EH (cell line): ENCODE data around the gene IGF2R.

Experiments used
- DNase-seq: peaks from one replicate; pipeline ENCODE4 v3.0.0-alpha.2; 2015; ENCODE audit warnings: low read depth

IGF2R gene

DNA sequence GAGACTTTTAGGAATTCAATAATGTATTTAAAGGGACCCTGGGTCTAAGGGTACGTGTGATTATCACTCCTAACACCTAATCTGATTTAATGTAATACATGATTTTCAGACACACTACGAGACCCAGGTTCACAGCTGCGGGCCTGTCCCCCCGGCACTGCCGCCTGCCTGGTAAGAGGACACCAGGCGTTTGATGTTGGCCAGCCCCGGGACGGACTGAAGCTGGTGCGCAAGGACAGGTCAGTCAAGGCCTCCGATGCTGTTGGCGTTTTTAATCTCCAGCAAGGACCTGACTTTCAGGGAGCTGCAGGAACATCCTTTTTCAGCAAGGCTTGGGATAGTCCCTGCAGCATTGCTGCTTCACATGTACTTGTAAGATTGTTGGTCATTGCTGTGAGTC, 58.2 kb downstream of the IGF2R start:
- no peak for DNase-seq

DNA sequence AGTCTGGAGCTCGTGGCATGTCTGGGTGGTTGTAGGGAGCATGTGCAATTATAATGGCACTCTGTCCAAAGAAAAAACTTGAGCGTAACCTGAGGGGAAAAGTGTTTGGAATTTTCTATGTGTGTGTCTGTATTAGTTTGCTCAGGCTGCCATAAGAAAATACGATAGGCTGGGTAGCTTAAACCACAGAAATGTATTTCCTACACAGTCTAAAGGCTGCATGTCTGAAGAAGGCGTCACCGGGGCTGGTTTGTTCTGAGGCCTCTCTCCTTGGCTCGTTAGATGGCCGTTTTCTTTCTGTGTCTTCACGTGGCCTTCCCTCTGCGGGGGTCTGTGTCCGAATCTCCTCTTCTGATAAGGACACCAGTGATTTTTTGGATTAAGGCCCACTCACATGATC, 59.0 kb downstream of the IGF2R start:
- DNase-seq, result peak; percentile 30

DNA sequence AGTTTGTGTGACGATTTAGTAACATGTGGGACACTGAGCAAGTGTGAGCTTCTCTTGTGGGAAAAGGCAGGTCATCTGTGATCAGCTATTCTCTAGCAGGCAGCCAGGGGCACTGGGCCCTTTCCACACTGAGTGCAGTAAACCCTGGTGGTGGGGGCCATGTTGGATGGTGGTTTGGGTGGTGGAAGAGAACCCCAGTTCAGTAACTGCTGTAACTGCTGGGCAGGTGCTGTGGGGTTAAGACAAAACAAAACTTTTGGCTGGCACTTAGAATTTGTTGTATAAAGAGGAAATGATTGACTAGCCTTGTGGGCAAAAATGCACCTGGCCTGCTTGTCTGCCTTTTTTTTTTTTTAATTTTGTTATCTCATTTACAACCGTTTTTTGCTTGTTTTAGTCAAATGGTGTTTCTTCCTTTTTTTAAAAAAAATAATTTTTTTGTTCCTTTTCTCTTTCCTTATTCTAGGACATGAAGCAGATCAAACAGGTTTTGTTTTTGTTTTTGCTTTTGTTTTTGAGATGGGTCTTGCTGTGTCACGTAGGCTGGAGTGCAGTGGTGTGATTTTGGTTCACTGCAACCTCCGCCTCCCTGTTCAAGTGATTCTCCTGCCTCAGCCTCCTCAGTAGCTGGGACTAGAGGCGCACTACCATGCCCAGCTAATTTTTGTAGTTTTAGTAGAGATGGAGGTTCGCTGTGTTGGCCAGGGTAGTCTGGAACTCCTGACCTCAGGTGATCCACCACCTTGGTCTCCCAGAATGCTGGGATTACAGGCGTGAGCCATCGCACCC, 59.8 kb downstream of the IGF2R start:
- DNase-seq, result no peak

DNA sequence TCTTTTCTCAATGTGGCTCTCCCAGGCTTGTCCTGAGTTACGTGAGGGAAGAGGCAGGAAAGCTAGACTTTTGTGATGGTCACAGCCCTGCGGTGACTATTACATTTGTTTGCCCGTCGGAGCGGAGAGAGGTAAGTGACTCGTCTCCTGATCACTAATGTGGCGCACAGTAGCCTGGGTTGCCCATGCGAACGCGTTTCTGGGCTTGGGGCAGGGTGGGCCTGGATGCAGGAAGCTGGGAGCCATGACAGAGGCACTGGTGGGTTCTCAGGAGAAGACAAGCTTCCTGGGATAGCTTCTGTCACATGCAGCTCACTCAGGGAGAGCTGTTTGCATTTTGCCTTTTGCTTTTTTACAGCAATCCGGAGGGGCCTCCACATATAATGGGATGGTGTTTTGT, 60.6 kb downstream of the IGF2R start:
- no peak for DNase-seq

- peak; percentile 97 for DNase-seq
Measured at GRCh38 chr6:160030103-160030502, 61.2 kb downstream of the IGF2R start.

- DNase-seq, result peak; percentile 49
Measured at GRCh38 chr6:160031442-160031841, 62.6 kb downstream of the IGF2R start.

DNA sequence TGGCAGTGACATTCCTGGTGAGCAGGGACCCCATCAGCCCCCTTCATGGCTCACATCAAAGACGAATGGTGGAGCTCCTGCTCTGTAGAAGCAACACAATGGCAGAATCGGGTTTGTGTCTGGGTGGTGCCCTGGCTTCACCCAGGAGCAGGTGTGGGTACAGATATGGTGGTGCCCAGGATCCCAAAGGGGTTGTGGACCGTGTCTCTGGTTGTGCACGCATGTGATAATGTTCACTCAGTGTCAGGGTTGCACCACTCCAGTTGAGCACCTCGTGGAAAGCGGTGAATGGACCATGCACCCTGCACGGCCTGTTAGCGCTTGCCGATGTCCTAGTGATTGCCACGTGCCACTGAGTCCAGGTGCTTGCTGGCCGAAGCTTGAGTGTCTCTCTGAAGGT, 63.0 kb downstream of the IGF2R start:
- DNase-seq, result no peak

DNA sequence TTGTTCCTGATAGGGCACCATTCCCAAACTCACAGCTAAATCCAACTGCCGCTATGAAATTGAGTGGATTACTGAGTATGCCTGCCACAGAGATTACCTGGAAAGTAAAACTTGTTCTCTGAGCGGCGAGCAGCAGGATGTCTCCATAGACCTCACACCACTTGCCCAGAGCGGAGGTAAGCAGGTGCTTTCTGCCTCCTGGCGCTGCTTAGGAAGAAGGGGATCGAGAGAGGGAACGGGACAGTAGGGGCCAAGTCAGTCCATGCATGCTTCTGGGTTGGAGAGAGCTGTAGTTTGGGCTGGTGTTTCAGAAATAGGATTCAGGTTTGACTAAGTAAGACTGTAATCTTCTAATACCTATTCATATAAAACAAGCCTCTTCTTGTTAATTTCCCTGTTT, 63.7 kb downstream of the IGF2R start:
- DNase-seq, result no peak

- peak; percentile 12 for DNase-seq
Measured at GRCh38 chr6:160034036-160034930, 65.4 kb downstream of the IGF2R start.

- no peak for DNase-seq
Measured at GRCh38 chr6:160035241-160035640, 66.4 kb downstream of the IGF2R start.

DNA sequence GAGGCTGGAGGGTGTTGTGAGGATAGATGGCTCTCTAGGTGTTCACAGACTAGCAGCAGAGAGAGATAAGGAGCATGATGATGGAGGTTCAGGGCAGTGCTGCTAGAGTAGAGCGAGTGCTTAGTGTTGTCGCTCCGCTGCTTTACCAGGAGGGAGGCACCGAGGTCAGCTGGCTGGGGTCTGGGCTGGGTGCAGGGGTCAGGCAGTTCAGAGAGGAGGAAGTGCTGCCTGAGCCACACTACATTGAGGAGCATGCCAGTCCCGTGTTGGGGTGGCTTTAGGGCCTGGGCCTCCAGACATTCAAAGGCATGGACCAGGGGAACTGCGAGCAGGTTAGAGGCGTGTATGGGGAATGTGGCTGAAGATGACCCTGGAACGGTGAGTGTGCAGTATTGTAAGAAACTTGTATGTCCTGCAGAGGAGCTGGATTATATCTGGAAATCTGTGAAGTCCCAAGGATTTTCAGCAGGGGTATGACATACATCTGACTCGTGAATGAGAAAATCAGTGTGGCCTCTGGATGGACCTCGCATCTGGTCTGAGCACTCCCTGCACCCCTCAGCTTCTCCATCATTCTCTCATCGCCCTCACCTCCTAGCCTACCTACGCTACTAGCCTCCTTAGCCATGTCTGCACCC, 66.9 kb downstream of the IGF2R start:
- no peak for DNase-seq

- no peak for DNase-seq
Measured at GRCh38 chr6:160036331-160036695, 67.4 kb downstream of the IGF2R start.

GRCh38 chr6:160036790-160037206, 67.9 kb downstream of the IGF2R start:
- peak; percentile 88 for DNase-seq

- no peak for DNase-seq
Measured at GRCh38 chr6:160038479-160038878, 69.6 kb downstream of the IGF2R start.

GRCh38 chr6:160039441-160039840, 70.6 kb downstream of the IGF2R start:
- no peak for DNase-seq

- DNase-seq, result no peak
Measured at GRCh38 chr6:160040055-160040454, 71.2 kb downstream of the IGF2R start.

DNA sequence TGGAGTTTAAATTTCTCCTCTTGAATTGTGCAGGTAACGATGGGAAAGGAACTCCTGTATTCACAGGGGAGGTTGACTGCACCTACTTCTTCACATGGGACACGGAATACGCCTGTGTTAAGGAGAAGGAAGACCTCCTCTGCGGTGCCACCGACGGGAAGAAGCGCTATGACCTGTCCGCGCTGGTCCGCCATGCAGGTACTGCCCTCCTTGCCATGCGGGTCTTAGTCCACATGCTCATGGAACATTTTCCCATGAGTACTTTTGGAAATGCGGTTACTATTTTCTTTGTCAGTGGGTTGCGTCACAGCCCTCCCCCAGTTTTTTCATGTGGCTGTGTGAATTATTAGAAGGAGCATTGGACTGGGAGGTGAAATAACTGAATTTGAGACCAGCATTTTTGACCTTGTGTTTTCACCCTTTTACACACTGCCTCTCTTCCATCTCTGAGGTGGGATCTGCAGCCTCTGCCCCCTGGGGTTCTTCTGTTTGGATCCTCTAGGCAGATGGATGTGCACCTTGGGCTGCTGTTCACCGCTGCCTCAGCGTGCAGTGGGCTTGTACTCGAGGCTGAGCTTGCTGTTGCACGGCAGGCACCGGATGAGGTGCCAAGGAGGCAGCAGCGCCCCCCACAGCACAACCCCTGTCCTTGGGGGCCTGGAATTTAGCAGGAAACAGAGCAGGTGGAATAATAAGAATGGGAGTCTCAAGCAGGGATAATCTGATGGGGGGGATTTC, 71.8 kb downstream of the IGF2R start:
- DNase-seq, result no peak

DNA sequence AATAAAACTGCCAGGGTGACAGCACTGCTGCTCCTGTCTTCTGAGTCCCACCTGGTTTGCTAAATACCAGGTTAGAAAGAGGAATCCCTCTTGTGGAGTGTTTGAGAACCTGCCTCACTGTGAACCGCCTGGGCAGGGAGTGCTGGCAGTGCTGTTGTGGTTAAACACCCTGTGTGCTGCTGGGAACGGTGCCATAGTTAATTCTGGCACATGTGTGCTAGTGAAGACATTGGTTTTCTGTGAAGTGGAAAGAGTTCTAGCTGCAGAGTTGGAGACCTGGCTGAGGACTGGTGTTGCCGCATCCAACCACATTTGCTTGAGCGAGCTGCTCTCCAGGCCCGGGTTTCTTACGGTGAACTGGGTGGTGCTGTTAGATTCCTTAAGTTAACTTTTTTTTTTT, 72.7 kb downstream of the IGF2R start:
- peak; percentile 73 for DNase-seq

DNA sequence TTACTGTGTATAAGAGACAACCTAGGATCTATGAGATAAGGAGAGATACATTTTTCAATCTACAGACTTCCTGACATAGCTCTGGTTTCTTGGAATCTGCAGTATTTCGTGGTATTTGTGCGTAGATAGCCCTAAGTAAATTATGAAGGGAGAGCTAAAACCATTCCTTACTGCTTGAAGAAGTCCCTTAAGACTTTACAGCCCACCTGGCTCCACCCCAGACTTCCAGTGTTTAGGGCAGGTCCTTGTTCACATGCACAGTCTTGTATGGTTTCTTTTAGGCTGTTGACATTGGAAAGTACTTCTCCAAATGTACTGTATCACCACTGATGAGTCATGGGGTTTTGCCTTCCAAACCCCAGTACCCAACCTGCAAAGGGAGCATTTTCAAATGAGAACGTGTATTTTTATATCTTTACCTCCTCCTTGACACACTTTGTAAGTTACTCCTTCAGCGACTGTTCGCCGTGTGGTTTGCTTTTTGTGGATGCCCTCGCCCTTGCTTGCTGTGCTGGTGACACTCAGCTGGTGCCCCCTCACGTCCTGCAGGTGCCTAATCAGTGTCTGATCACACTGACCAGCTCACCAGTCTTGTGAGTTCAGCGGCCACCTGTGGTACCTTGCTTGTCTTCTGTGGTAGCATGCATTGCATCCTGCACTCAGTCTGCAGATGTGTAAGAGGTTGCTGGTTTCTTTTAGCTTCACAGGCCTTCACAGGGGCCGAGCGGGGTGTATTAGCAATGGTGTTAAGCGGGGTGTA, 73.3 kb downstream of the IGF2R start:
- DNase-seq, result peak; percentile 56

DNA sequence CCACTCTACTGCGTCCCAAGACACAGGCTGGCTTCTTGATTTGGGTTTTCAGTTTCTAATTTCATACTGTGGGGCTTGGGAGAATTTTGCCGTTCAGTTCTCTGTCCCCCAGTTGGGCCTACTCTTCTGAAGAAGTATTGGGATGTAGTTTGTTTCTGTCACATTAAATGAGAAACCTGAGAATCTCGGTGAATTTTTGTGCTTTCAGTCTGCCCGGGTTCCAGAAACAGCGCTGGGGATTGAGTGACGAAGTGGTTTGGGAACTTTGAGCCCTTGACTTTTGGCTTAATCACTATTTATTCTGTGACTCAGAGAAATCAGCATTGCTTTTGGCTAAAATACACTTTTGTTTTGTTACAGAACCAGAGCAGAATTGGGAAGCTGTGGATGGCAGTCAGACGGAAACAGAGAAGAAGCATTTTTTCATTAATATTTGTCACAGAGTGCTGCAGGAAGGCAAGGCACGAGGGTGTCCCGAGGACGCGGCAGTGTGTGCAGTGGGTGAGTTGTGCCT, 74.0 kb downstream of the IGF2R start:
- DNase-seq, result peak; percentile 69

DNA sequence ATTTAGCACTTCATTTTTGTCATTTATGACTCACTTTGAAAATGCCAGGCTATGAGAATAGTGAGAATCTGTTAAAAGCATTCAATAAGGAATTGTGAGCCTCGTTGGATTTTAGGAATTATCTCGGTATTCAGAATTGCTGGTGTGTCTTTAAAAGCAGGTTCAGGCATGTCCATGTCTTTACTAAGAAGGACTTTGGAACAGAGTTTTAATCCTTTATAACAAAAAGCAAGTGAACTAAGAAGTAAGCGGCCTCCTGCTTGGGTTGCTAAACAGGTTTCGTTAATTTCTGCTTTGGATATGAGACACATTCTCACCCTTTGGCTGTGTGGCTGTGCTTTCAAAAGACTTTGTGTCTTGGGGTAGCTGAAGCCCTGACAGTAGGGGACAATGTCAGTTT, 74.9 kb downstream of the IGF2R start:
- no peak for DNase-seq
